WTC11 (cell line): ENCODE results near the gene PMEPA1.

Experiments
- ELF4 ChIP-seq: sonication (generic); formaldehyde crosslinking; IDR thresholded peaks from 2 replicates; pipeline ENCODE4 v1.8.1; 2022; ENCODE audit warnings: low read depth, mild to moderate bottlenecking, moderate library complexity, missing genetic modification reagents
- TF ChIP-seq, protein P1 (sequence below): sonication (generic); formaldehyde crosslinking; IDR thresholded peaks from 2 replicates; pipeline ENCODE4 v1.8.1; 2022; ENCODE audit warnings: mild to moderate bottlenecking, moderate library complexity, missing genetic modification reagents
- TF ChIP-seq, protein P2 (sequence below): fragments of 200-600 bp; IDR thresholded peaks from 2 replicates; pipeline ENCODE4 v1.8.0; 2022; ENCODE audit warnings: antibody characterized with exemption

DNA sequence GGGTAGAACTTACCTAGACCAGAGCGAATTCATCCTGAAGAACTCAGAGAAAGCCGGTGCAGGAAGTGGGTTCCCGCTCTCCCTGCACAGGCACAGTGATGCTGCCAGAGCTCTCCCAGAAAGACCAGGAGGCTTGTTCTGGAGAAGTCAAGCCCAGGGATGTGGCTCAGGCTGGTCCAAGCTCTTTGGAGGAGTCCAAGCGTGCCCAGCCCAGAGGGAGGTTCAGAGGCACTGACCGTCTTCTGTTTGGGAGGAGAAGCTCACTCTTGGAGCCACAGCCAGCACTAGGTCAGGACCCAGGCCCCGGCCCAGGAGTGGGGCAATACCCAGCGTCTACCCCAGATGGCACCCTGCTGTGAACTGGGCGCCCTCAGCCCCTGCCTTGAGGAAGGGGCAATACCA is 1.5 kb upstream of the PMEPA1 start:
- TF ChIP-seq, protein P1, sequence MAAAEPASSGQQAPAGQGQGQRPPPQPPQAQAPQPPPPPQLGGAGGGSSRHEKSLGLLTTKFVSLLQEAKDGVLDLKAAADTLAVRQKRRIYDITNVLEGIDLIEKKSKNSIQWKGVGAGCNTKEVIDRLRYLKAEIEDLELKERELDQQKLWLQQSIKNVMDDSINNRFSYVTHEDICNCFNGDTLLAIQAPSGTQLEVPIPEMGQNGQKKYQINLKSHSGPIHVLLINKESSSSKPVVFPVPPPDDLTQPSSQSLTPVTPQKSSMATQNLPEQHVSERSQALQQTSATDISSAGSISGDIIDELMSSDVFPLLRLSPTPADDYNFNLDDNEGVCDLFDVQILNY: no peak
- TF ChIP-seq, protein P2, sequence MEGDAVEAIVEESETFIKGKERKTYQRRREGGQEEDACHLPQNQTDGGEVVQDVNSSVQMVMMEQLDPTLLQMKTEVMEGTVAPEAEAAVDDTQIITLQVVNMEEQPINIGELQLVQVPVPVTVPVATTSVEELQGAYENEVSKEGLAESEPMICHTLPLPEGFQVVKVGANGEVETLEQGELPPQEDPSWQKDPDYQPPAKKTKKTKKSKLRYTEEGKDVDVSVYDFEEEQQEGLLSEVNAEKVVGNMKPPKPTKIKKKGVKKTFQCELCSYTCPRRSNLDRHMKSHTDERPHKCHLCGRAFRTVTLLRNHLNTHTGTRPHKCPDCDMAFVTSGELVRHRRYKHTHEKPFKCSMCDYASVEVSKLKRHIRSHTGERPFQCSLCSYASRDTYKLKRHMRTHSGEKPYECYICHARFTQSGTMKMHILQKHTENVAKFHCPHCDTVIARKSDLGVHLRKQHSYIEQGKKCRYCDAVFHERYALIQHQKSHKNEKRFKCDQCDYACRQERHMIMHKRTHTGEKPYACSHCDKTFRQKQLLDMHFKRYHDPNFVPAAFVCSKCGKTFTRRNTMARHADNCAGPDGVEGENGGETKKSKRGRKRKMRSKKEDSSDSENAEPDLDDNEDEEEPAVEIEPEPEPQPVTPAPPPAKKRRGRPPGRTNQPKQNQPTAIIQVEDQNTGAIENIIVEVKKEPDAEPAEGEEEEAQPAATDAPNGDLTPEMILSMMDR: no peak
- no peak for TF ChIP-seq ELF4
